GM13977 (cell line): ENCODE results near the gene UNK.
A peak's percentile ranks its signal among the peaks of the same experiment; 100 is the strongest.

Source experiments
- DNase-seq: peaks from one replicate; pipeline ENCODE4 v3.0.0; 2012; ENCODE audit warnings: low spot score
- CTCF ChIP-seq: IDR thresholded peaks from 2 replicates; pipeline ENCODE4 v1.5.1; 2012; ENCODE audit warnings: mild to moderate bottlenecking, control low read depth; ENCODE audit not compliant: insufficient read depth; ENCODE audit errors: extremely low read depth, missing control alignments
- in situ Hi-C: fragments of 300-500 bp; cut with MboI; formaldehyde crosslinking; loops from one replicate; pipeline ENCODE4 v1.12.0; 2022; ENCODE audit warnings: low sequenced_read_pairs, low pct_unique_long_range_greater_than_20kb, mixed read lengths, inconsistent platforms; ENCODE audit not compliant: unreplicated experiment

Gene UNK

DNA sequence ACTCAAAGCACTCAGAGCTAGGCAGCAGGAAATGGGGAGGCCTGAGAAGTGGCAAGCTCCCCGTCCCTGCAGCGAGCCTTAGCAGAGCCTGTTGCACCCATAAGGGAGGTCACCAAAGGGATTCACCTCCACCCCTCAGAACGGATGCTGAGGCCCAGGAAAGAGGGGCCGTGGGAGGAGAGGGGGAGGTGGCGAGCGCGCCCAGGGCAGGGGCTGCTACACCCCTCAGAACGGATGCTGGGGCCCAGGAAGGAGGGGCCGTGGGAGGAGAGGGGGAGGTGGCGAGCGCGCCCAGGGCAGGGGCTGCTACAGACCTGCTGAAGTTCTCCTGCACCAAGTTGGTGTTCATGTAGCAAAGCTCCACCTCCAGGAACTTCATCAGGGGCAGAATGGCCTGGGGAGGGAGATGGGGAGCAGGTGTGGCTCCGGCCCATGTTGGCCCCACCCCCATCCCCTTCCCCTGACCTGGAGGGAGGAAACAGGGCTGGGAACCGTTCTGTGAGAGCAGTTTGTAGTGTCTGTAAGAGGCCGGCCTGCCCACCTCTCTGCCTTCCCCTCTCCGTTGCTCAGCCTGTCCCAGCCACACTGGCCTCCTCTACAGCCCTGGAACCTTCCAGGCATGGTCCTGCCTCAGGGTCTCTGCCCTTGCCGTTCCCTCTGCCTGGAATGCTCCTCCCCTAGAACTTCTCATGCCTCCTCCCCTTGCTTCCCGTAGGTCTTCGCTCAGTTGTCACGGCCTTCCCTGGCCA lies 48.2 kb downstream of the UNK start:
- in situ Hi-C loops: no loop called here
- peak; percentile 51 for DNase-seq
- no peak for TF ChIP-seq CTCF

DNA sequence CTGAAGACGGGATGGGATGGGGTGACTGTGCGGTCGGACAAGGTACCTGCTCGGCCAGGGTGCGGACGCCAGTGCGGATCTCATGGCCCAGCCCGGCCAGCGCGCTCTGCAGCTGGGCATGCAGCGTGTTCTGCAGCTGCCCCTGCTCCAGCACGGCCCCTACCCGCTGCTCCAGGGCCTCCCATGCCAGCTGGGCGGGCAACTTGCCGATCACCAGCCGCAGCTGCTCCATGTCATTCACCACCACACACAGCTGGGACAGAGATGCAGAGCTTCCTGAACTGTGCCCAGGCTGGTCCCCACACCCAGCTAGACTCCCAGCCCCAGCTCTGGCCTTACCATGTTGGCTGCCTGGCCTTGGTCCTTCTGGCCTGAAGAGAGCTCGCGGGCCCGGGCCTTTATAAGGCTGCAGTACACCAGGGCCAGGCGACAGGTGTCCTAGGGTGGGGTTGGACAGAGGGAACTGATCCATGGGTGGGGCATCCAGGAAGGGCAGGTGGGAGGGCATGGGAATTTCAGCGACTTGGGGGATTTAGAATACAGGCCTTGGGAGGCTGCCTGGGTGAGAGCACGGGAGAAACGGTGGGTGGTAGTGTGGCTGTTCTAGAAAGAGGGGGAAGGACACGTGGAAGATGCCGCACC lies 49.8 kb downstream of the UNK start:
- no peak for TF ChIP-seq CTCF
- DNase-seq: peak; percentile 30
- in situ Hi-C loops: no loop called here

GRCh38 chr17:75834928-75835653 lies 50.5 kb downstream of the UNK start:
- peak; percentile 29 for DNase-seq
- no peak for TF ChIP-seq CTCF
- in situ Hi-C loops: no loop called here

DNA sequence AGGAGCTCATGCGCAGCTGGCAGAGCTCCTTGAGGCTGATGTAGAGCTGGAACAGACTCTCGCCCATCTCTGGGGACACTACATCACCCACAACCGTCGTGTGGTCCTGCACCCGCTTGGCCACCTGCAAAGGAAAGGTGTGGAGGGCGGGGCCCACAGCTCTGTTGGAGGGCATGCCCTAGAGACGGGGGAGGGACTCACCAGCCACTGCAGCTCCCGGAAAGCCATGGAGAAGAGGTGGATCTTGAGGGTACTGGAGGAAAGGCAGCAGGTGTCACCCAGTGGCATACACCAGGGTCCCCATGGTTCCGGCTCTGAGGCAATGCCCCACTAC lies 51.0 kb downstream of the UNK start:
- in situ Hi-C loops: no loop called here
- peak; percentile 30 for DNase-seq
- no peak for TF ChIP-seq CTCF

DNA sequence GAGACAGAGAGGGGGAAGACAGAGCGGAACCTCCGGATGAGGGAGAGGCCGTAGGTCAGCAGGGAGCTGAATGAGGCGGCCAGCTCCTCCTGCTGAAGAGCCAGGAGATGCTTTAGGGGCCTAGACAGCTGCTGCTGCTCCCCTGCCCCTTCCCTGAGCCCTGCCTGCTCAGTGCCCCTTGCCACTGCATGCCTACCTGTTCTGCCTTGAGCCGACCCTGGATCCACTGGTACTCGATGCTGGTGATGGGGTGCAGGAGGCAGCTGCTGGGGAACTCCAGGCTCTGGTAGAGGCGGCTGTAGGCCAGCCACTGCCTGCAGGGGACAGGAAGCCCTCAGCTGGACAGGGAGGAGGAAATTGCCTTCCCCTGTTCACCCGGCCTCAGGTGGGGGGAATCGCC lies 52.0 kb downstream of the UNK start:
- no peak for DNase-seq
- in situ Hi-C loops: no loop called here
- no peak for TF ChIP-seq CTCF

GRCh38 chr17:75837899-75838298 lies 53.3 kb downstream of the UNK start:
- no peak for TF ChIP-seq CTCF
- DNase-seq: no peak
- in situ Hi-C loops: no loop called here
